K562 (cell line): Measurements from ENCODE around the gene CCDC137. TPM values are rescaled to one million over a fixed set of nuclear protein-coding genes. Genes with fewer than 3 reads are reported as not detected.
A peak's percentile ranks its signal among the peaks of the same experiment; 100 is the strongest.

Experiments
- CHAMP1 ChIP-seq: fragments of 450-650 bp; IDR thresholded peaks from 2 replicates; pipeline ENCODE4 v1.6.1; 2016; ENCODE audit warnings: mild to moderate bottlenecking
- DMBX1 ChIP-seq: fragments of 250-450 bp; sonication (Bioruptor Pico); IDR thresholded peaks from 2 replicates; pipeline ENCODE4 v1.8.0; 2022; ENCODE audit warnings: inconsistent platforms, mild to moderate bottlenecking, moderate library complexity, borderline replicate concordance
- HNRNPLL ChIP-seq: fragments of 200-400 bp; formaldehyde crosslinking; IDR thresholded peaks from 2 replicates; pipeline ENCODE4 v1.6.1; 2017; ENCODE audit warnings: low read length, low read depth, mild to moderate bottlenecking; ENCODE audit not compliant: poor library complexity, severe bottlenecking
- MAFG ChIP-seq: fragments of 450-650 bp; conservative IDR thresholded peaks from 2 replicates; pipeline ENCODE4 v1.6.1; 2016; ENCODE audit warnings: missing genetic modification characterization, missing compliant biosample characterization
- NCOA6 ChIP-seq: fragments of 450-650 bp; IDR thresholded peaks from 2 replicates; pipeline ENCODE4 v1.6.1; 2017; ENCODE audit warnings: mild to moderate bottlenecking
- PREB ChIP-seq: sonication (generic); formaldehyde crosslinking; IDR thresholded peaks from 2 replicates; pipeline ENCODE4 v1.8.1; 2023; ENCODE audit warnings: mild to moderate bottlenecking, missing genetic modification reagents
- STAG1 ChIP-seq: sonication (generic); formaldehyde crosslinking; IDR thresholded peaks from 2 replicates; pipeline ENCODE4 v1.5.0; 2020; ENCODE audit warnings: missing genetic modification reagents, borderline replicate concordance
- U2AF2 ChIP-seq: fragments of 200-400 bp; formaldehyde crosslinking; optimal IDR thresholded peaks from 2 replicates; pipeline ENCODE3; 2017; ENCODE audit warnings: low read depth, mild to moderate bottlenecking, low read length
- ZBTB26 ChIP-seq: fragments of 450-650 bp; formaldehyde crosslinking; IDR thresholded peaks from 2 replicates; pipeline ENCODE4 v1.4.0; 2022; ENCODE audit warnings: missing genetic modification characterization
- ZNF354B ChIP-seq: fragments of 250-450 bp; sonication (Bioruptor Pico); IDR thresholded peaks from 2 replicates; pipeline ENCODE4 v1.4.0; 2020
- polyA plus RNA-seq, 8 experiments: library from polyadenylated mRNA; depleted of rRNA in 4 of 8; stranded (reverse) in 5 of 8; unstranded in 3 of 8; fragments of >200 nt; fragmentation: Nextera tagmentation in 2 of 8; fragmentation: Illumina TruSeq in 1 of 8; extraction: Ambion mirVana in 2 of 8; extraction: Trizol in 1 of 8; gene quantifications; 2 replicates each; pipeline versions ENCODE4 v1.2.1 to v1.2.3, GENCODE V29; 2011 to 2014; ENCODE audit warnings: inconsistent platforms in 1 of 8, missing spikeins in 1 of 8
- total RNA-seq, 7 experiments: library from RNA; depleted of rRNA in 6 of 7; stranded (reverse); fragments of >200 nt in 6 of 7; fragmentation: Illumina TruSeq in 2 of 7; extraction: Trizol in 2 of 7; gene quantifications; 2 replicates each; pipeline versions ENCODE4 v1.2.1 to v1.2.3, GENCODE V29; 2011 to 2021; ENCODE audit warnings: low replicate concordance in 1 of 7
- TF ChIP-seq, protein P1 (sequence below): fragments of 450-650 bp; IDR thresholded peaks from 2 replicates; pipeline ENCODE4 v1.7.1; 2018; ENCODE audit warnings: mild to moderate bottlenecking, low read depth; ENCODE audit not compliant: partially characterized antibody
- TF ChIP-seq, protein P2 (sequence below), 2 experiments: fragments of 450-650 bp; IDR thresholded peaks; 2 replicates each; pipeline ENCODE4 v1.6.1; 2016
- TF ChIP-seq, protein P3 (sequence below): sonication (generic); formaldehyde crosslinking; IDR thresholded peaks from 2 replicates; pipeline ENCODE4 v1.8.0; 2022; ENCODE audit warnings: mild to moderate bottlenecking, low read depth, missing genetic modification reagents

Gene CCDC137
- total and polyA plus RNA-seq, 9 of the 15 experiments (the other 6 are each of a cell fraction or from before 2014, with no cell fraction given): 2.3 to 68.1 (median 38.3) TPM

DNA sequence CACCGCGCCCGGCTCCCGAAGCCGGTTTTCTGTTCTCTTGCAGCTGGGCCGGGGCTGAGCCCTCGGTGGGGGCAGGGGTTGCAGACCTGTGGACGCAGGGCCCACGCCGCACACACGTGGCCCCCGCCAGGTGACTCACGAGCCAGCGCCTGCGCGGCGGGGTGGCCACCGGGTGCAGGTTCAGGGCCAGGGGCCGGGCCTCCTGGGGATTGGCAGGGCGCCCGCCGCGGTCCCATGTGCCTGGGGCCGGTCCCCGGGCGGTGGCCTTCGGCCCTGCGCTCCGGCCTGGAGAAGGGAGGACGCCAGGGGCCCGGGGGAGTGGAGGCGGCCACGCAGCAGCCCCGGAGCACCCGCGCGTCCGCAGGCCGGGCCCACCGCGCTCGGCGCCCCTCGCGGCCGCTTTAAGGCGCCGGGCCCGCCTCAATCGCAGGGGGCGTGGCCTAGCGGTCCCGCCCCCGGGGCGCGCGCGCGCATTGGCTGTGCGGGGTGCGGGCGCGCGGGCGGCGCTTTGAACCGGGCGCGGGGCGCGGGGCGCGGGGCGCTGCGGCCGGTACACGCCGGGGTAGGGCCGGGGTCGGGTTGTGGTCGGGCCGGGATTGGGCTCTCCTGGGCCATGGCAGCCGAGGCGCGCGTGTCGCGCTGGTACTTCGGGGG lies 45.4 kb downstream of the CCDC137 start, which contains the start of gene SLC25A10 (continued):
- TF ChIP-seq, protein P1, sequence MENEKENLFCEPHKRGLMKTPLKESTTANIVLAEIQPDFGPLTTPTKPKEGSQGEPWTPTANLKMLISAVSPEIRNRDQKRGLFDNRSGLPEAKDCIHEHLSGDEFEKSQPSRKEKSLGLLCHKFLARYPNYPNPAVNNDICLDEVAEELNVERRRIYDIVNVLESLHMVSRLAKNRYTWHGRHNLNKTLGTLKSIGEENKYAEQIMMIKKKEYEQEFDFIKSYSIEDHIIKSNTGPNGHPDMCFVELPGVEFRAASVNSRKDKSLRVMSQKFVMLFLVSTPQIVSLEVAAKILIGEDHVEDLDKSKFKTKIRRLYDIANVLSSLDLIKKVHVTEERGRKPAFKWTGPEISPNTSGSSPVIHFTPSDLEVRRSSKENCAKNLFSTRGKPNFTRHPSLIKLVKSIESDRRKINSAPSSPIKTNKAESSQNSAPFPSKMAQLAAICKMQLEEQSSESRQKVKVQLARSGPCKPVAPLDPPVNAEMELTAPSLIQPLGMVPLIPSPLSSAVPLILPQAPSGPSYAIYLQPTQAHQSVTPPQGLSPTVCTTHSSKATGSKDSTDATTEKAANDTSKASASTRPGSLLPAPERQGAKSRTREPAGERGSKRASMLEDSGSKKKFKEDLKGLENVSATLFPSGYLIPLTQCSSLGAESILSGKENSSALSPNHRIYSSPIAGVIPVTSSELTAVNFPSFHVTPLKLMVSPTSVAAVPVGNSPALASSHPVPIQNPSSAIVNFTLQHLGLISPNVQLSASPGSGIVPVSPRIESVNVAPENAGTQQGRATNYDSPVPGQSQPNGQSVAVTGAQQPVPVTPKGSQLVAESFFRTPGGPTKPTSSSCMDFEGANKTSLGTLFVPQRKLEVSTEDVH: no peak
- TF ChIP-seq, protein P2, sequence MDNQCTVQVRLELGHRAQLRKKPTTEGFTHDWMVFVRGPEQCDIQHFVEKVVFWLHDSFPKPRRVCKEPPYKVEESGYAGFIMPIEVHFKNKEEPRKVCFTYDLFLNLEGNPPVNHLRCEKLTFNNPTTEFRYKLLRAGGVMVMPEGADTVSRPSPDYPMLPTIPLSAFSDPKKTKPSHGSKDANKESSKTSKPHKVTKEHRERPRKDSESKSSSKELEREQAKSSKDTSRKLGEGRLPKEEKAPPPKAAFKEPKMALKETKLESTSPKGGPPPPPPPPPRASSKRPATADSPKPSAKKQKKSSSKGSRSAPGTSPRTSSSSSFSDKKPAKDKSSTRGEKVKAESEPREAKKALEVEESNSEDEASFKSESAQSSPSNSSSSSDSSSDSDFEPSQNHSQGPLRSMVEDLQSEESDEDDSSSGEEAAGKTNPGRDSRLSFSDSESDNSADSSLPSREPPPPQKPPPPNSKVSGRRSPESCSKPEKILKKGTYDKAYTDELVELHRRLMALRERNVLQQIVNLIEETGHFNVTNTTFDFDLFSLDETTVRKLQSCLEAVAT (IDR thresholded peaks at IDR 0.05): no peak
- TF ChIP-seq DMBX1 (CRISPR knock-in tag) (no peak), HNRNPLL (no peak), PREB (CRISPR knock-in tag) (no peak), ZBTB26 (CRISPR knock-in tag) (no peak), U2AF2 (no peak), CHAMP1 (no peak), NCOA6 (no peak), ZNF354B (CRISPR knock-in tag) (no peak), MAFG (tag) (no peak), STAG1 (CRISPR knock-in tag) (peak; percentile 31; the same call in 1 of the 2 replicates)
- TF ChIP-seq, protein P3, sequence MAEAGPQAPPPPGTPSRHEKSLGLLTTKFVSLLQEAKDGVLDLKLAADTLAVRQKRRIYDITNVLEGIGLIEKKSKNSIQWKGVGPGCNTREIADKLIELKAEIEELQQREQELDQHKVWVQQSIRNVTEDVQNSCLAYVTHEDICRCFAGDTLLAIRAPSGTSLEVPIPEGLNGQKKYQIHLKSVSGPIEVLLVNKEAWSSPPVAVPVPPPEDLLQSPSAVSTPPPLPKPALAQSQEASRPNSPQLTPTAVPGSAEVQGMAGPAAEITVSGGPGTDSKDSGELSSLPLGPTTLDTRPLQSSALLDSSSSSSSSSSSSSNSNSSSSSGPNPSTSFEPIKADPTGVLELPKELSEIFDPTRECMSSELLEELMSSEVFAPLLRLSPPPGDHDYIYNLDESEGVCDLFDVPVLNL (CRISPR knock-in tag): no peak
